HepG2 (cell line): ENCODE results near the gene HCFC2. TPM values are rescaled to one million over a fixed set of nuclear protein-coding genes. Genes with fewer than 3 reads are reported as not detected.

Source experiments
- ATM ChIP-seq: fragments of 450-650 bp; IDR thresholded peaks from 2 replicates; pipeline ENCODE4 v1.7.1; 2017; ENCODE audit warnings: mild to moderate bottlenecking, borderline replicate concordance
- CCAR2 ChIP-seq: fragments of 200-400 bp; formaldehyde crosslinking; optimal IDR thresholded peaks from 2 replicates; pipeline ENCODE3; 2018; ENCODE audit warnings: low read depth, mild to moderate bottlenecking, low read length, moderate library complexity
- CCDC6 ChIP-seq: sonication (generic); formaldehyde crosslinking; IDR thresholded peaks from 2 replicates; pipeline ENCODE4 v1.8.1; 2022; ENCODE audit warnings: mild to moderate bottlenecking, missing genetic modification reagents, moderate library complexity
- CHCHD3 ChIP-seq: sonication (generic); formaldehyde crosslinking; IDR thresholded peaks from 2 replicates; pipeline ENCODE4 v1.8.0; 2022; ENCODE audit warnings: mild to moderate bottlenecking, missing genetic modification reagents, moderate library complexity
- FIP1L1 ChIP-seq: fragments of 200-400 bp; formaldehyde crosslinking; IDR thresholded peaks from 2 replicates; pipeline ENCODE4 v1.6.1; 2018; ENCODE audit warnings: low read depth, mild to moderate bottlenecking, low read length, moderate library complexity, borderline replicate concordance; ENCODE audit not compliant: insufficient read depth
- FOXK2 ChIP-seq: fragments of 450-650 bp; IDR thresholded peaks from 2 replicates; pipeline ENCODE4 v1.6.1; 2016
- MED1 ChIP-seq: sonication (generic); formaldehyde crosslinking; IDR thresholded peaks from 2 replicates; pipeline ENCODE4 v1.4.0; 2020; ENCODE audit warnings: missing genetic modification reagents
- NCOA1 ChIP-seq: sonication (generic); formaldehyde crosslinking; IDR thresholded peaks from 2 replicates; pipeline ENCODE4 v1.9.0; 2021; ENCODE audit warnings: missing genetic modification reagents
- NPAS2 ChIP-seq: sonication (generic); formaldehyde crosslinking; IDR thresholded peaks from 2 replicates; pipeline ENCODE4 v1.8.0; 2022; ENCODE audit warnings: mild to moderate bottlenecking, missing genetic modification reagents, borderline replicate concordance
- RNF2 ChIP-seq: fragments of 450-650 bp; conservative IDR thresholded peaks from 2 replicates; pipeline ENCODE4 v1.6.1; 2016; ENCODE audit warnings: low read depth
- SOX13 ChIP-seq, 3 experiments: fragments of 450-650 bp in 1 of 3; sonication (generic) in 1 of 3; formaldehyde crosslinking in 1 of 3; IDR thresholded peaks in 2 of 3; conservative IDR thresholded peaks in 1 of 3; 2 replicates each; pipeline versions ENCODE4 v1.5.0 to v1.6.1; 2016 to 2020; ENCODE audit warnings: antibody characterized with exemption in 1 of 3, mild to moderate bottlenecking in 1 of 3, missing compliant biosample characterization in 1 of 3, missing genetic modification reagents in 1 of 3, moderate library complexity in 1 of 3
- UBTF ChIP-seq: sonication (generic); formaldehyde crosslinking; IDR thresholded peaks from 2 replicates; pipeline ENCODE4 v1.4.0; 2020; ENCODE audit warnings: mild to moderate bottlenecking, missing genetic modification reagents
- ZC3H13 ChIP-seq: sonication (generic); formaldehyde crosslinking; IDR thresholded peaks from 2 replicates; pipeline ENCODE4 v1.8.1; 2023; ENCODE audit warnings: mild to moderate bottlenecking, missing genetic modification reagents, moderate library complexity
- ZNF660 ChIP-seq: sonication (generic); formaldehyde crosslinking; IDR thresholded peaks from 2 replicates; pipeline ENCODE4 v1.5.1; 2020; ENCODE audit warnings: mild to moderate bottlenecking, low read depth, missing genetic modification reagents, borderline replicate concordance
- ZNF768 ChIP-seq: sonication (generic); formaldehyde crosslinking; IDR thresholded peaks from 2 replicates; pipeline ENCODE4 v1.4.0; 2020; ENCODE audit warnings: missing genetic modification reagents
- polyA plus RNA-seq, 8 experiments: library from polyadenylated mRNA; depleted of rRNA in 3 of 8; stranded (reverse) in 7 of 8; unstranded in 1 of 8; fragments of >200 nt; fragmentation: Illumina TruSeq in 4 of 8; extraction: Trizol in 4 of 8; gene quantifications; 2 replicates each; pipeline versions ENCODE4 v1.2.1 to v1.2.3, GENCODE V29; 2011 to 2016; ENCODE audit warnings: low read depth in 4 of 8, missing spikeins in 1 of 8, mixed read lengths in 1 of 8; ENCODE audit not compliant: insufficient read depth in 1 of 8
- total RNA-seq, 5 experiments: library from RNA; depleted of rRNA; stranded (reverse); fragments of >200 nt; fragmentation: Illumina TruSeq; extraction: Trizol; gene quantifications; 2 replicates each; pipeline ENCODE4 v1.2.3, GENCODE V29; 2016; ENCODE audit warnings: low read depth in 1 of 5
- TF ChIP-seq, protein P1 (sequence below): sonication (generic); formaldehyde crosslinking; IDR thresholded peaks from 2 replicates; pipeline ENCODE4 v1.4.0; 2020; ENCODE audit warnings: mild to moderate bottlenecking, low read depth, missing genetic modification reagents
- TF ChIP-seq, protein P2 (sequence below), 2 experiments: sonication (generic) in 1 of 2; formaldehyde crosslinking in 1 of 2; IDR thresholded peaks; 2 replicates each; pipeline versions ENCODE4 v1.4.0 to v1.6.1; 2018 to 2020; ENCODE audit warnings: missing genetic modification reagents in 2 of 2, borderline replicate concordance in 1 of 2, low read depth in 1 of 2, mild to moderate bottlenecking in 1 of 2, missing biosample characterization in 1 of 2
- TF ChIP-seq, protein P3 (sequence below): sonication (generic); formaldehyde crosslinking; IDR thresholded peaks from 2 replicates; pipeline ENCODE4 v1.5.0; 2020; ENCODE audit warnings: mild to moderate bottlenecking, missing genetic modification reagents

The HCFC2 gene
- total and polyA plus RNA-seq, 2 of the 13 experiments (the other 11 are each of a cell fraction or from before 2014, with no cell fraction given), result 3.7 to 4.9 TPM

- TF ChIP-seq, protein P1, sequence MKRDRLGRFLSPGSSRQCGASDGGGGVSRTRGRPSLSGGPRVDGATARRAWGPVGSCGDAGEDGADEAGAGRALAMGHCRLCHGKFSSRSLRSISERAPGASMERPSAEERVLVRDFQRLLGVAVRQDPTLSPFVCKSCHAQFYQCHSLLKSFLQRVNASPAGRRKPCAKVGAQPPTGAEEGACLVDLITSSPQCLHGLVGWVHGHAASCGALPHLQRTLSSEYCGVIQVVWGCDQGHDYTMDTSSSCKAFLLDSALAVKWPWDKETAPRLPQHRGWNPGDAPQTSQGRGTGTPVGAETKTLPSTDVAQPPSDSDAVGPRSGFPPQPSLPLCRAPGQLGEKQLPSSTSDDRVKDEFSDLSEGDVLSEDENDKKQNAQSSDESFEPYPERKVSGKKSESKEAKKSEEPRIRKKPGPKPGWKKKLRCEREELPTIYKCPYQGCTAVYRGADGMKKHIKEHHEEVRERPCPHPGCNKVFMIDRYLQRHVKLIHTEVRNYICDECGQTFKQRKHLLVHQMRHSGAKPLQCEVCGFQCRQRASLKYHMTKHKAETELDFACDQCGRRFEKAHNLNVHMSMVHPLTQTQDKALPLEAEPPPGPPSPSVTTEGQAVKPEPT (CRISPR knock-in tag), result no peak
- no peak for TF ChIP-seq ATM
- TF ChIP-seq FOXK2, result no peak
- TF ChIP-seq ZC3H13 (CRISPR knock-in tag), result no peak
- no peak for TF ChIP-seq CHCHD3 (CRISPR knock-in tag)
- peak; percentile 6; the same call in 1 of the 2 replicates for TF ChIP-seq CCDC6 (CRISPR knock-in tag)
- 0 out of 2 replicates have a peak, but pooled peaks have one; percentile 15 for TF ChIP-seq SOX13 (IDR thresholded peaks at IDR 0.05)
- TF ChIP-seq SOX13 (CRISPR knock-in tag; conservative IDR thresholded peaks at IDR 0.05 in 1 of 2, IDR thresholded peaks at IDR 0.05 in 1 of 2), result 0 out of 4 replicates have a peak, but pooled peaks of 1 of the 2 experiments have one; percentile 9
- no peak for TF ChIP-seq ZNF660
- 0 out of 2 replicates have a peak, but pooled peaks have one; percentile 53 for TF ChIP-seq RNF2
- TF ChIP-seq, protein P2, sequence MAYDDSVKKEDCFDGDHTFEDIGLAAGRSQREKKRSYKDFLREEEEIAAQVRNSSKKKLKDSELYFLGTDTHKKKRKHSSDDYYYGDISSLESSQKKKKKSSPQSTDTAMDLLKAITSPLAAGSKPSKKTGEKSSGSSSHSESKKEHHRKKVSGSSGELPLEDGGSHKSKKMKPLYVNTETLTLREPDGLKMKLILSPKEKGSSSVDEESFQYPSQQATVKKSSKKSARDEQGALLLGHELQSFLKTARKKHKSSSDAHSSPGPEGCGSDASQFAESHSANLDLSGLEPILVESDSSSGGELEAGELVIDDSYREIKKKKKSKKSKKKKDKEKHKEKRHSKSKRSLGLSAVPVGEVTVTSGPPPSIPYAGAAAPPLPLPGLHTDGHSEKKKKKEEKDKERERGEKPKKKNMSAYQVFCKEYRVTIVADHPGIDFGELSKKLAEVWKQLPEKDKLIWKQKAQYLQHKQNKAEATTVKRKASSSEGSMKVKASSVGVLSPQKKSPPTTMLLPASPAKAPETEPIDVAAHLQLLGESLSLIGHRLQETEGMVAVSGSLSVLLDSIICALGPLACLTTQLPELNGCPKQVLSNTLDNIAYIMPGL (CRISPR knock-in tag; IDR thresholded peaks at IDR 0.05; ENCODE audit: borderline replicate concordance in 1 of 2, low read depth in 1 of 2), result 0 out of 4 replicates have a peak, but pooled peaks of 1 of the 2 experiments have one; percentile 21
- peak; percentile 60; the same call in 1 of the 2 replicates for TF ChIP-seq MED1 (CRISPR knock-in tag)
- TF ChIP-seq NCOA1, result no peak
- TF ChIP-seq, protein P3, sequence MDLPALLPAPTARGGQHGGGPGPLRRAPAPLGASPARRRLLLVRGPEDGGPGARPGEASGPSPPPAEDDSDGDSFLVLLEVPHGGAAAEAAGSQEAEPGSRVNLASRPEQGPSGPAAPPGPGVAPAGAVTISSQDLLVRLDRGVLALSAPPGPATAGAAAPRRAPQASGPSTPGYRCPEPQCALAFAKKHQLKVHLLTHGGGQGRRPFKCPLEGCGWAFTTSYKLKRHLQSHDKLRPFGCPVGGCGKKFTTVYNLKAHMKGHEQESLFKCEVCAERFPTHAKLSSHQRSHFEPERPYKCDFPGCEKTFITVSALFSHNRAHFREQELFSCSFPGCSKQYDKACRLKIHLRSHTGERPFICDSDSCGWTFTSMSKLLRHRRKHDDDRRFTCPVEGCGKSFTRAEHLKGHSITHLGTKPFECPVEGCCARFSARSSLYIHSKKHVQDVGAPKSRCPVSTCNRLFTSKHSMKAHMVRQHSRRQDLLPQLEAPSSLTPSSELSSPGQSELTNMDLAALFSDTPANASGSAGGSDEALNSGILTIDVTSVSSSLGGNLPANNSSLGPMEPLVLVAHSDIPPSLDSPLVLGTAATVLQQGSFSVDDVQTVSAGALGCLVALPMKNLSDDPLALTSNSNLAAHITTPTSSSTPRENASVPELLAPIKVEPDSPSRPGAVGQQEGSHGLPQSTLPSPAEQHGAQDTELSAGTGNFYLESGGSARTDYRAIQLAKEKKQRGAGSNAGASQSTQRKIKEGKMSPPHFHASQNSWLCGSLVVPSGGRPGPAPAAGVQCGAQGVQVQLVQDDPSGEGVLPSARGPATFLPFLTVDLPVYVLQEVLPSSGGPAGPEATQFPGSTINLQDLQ (CRISPR knock-in tag), result peak; percentile 66
- peak; percentile 43; the same call in 1 of the 2 replicates for TF ChIP-seq UBTF
- TF ChIP-seq CCAR2, result peak; percentile 62
- no peak for TF ChIP-seq NPAS2 (CRISPR knock-in tag)
- TF ChIP-seq FIP1L1, result no peak
- peak; percentile 59 for TF ChIP-seq ZNF768
Observed at GRCh38 chr12:104137902-104138796, 73.8 kb downstream of the HCFC2 start, which contains the start of gene NFYB (continued).
